Measurements from ENCODE around the gene HEMK1.

The HEMK1 gene

DNA sequence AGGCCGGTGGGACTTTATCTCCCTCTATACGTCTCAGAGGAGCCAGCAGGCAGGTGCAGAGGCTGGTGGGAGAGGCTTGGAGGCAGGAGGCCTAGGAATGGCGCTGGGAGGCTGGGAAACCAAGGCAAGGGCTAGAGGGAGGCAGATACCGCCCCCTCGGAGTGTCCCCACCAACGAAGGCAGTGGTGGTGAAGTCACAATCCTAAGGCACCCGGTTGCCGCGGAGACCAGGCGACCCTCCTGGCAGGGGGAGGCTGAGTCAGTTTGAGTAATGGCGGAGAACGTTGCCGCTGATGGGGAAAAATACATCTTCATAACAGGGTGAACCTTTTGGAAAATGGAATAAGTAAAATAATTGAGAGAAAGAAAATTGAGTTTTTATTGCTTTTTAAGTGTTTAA lies 36.0 kb upstream of the HEMK1 start:
- no peak for DNase-seq
- no peak overlapping the region for H3K4me3 ChIP-seq (ENCODE audit: low read depth, low read length)
- H3K27ac ChIP-seq, result no peak overlapping the region
- no peaks in the 10 kb centered on the region for H3K36me3 ChIP-seq (replicated peaks)
- in situ Hi-C loops (cut with HindIII; ENCODE audit: low pct_ligation_motif_present, low sequenced_read_pairs), result no loop called here
- TF ChIP-seq, protein P1, sequence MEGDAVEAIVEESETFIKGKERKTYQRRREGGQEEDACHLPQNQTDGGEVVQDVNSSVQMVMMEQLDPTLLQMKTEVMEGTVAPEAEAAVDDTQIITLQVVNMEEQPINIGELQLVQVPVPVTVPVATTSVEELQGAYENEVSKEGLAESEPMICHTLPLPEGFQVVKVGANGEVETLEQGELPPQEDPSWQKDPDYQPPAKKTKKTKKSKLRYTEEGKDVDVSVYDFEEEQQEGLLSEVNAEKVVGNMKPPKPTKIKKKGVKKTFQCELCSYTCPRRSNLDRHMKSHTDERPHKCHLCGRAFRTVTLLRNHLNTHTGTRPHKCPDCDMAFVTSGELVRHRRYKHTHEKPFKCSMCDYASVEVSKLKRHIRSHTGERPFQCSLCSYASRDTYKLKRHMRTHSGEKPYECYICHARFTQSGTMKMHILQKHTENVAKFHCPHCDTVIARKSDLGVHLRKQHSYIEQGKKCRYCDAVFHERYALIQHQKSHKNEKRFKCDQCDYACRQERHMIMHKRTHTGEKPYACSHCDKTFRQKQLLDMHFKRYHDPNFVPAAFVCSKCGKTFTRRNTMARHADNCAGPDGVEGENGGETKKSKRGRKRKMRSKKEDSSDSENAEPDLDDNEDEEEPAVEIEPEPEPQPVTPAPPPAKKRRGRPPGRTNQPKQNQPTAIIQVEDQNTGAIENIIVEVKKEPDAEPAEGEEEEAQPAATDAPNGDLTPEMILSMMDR (IDR thresholded peaks at IDR 0.05; ENCODE audit: low read depth, low read length, missing control alignments), result no peak
- peaks cover 21% of the 10 kb centered on the region for H3K27me3 ChIP-seq (replicated peaks)

- DNase-seq, result no peak
- TF ChIP-seq, protein P1 (IDR thresholded peaks at IDR 0.05; ENCODE audit: low read depth, low read length, missing control alignments), result no peak
- in situ Hi-C loops (cut with HindIII; ENCODE audit: low pct_ligation_motif_present, low sequenced_read_pairs), result no loop called here
- Histone ChIP-seq H3K27ac (no peak overlapping the region), H3K27me3 (replicated peaks) (peaks cover 21% of the 10 kb centered on the region), H3K4me3 (ENCODE audit: low read depth, low read length) (no peak overlapping the region), H3K36me3 (replicated peaks) (no peaks in the 10 kb centered on the region)
These were observed 35.4 kb upstream of the HEMK1 start for GRCh38 chr3:50533807-50534461.

- no peak overlapping the region for H3K27ac ChIP-seq
- H3K4me3 ChIP-seq (ENCODE audit: low read depth, low read length), result no peak overlapping the region
- DNase-seq, result no peak
- TF ChIP-seq, protein P1 (IDR thresholded peaks at IDR 0.05; ENCODE audit: low read depth, low read length, missing control alignments), result no peak
- no peaks in the 10 kb centered on the region for H3K36me3 ChIP-seq (replicated peaks)
- in situ Hi-C loops (cut with HindIII; ENCODE audit: low pct_ligation_motif_present, low sequenced_read_pairs), result no loop called here
- H3K27me3 ChIP-seq (replicated peaks), result peaks cover 18% of the 10 kb centered on the region
These were observed 34.5 kb upstream of the HEMK1 start for GRCh38 chr3:50534681-50535330.

GRCh38 chr3:50536471-50537180 lies 32.7 kb upstream of the HEMK1 start:
- Histone ChIP-seq H3K27me3 (replicated peaks) (peaks cover 5% of the 10 kb centered on the region), H3K4me3 (ENCODE audit: low read depth, low read length) (no peak overlapping the region), H3K27ac (no peak overlapping the region), H3K36me3 (replicated peaks) (no peaks in the 10 kb centered on the region)
- TF ChIP-seq, protein P1 (IDR thresholded peaks at IDR 0.05; ENCODE audit: low read depth, low read length, missing control alignments), result no peak
- DNase-seq, result no peak
- in situ Hi-C loops (cut with HindIII; ENCODE audit: low pct_ligation_motif_present, low sequenced_read_pairs), result no loop called here

DNA sequence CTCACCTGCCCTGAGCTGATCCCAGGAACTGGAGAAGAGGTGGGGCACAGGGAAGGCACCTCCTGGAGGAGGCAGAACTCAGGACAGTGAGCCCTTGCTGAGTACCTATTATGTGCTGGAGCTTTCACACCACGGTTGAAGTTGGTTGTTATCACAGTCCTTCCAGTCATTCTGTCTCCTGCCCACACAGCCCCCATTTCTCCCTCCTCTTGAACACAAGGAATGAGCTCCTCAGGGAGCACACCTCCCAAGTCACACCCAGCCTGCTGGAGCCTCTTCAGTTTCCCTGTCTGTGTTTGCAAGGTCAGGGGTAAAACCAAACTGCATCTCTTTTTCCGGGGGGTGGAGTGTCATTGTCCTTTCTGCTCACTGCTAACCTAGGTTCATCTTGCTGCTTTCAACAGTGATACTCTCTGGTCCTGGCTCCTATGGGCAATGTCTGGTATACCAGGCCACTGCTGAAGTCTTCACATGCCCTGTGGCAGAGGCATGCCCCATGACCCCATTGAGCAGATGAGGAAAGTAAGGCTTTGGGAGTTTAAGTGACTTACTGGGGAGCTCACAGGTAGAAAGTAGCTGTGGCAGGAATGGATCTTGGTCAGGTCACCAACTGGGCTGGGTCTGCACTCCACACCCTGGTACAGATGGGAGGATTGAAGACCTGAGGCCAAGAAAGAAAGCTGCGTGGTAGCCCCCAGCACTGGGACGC lies 31.7 kb upstream of the HEMK1 start:
- in situ Hi-C loops (cut with HindIII; ENCODE audit: low pct_ligation_motif_present, low sequenced_read_pairs), result no loop called here
- TF ChIP-seq, protein P1 (IDR thresholded peaks at IDR 0.05; ENCODE audit: low read depth, low read length, missing control alignments), result no peak

More for the DNA sequence above, 31.7 kb upstream of the HEMK1 start:
- Histone ChIP-seq H3K36me3 (replicated peaks) (no peaks in the 10 kb centered on the region), H3K4me3 (ENCODE audit: low read depth, low read length) (no peak overlapping the region), H3K27me3 (replicated peaks) (peaks cover 4% of the 10 kb centered on the region), H3K27ac (no peak overlapping the region)
- DNase-seq, result no peak

All from brain microvascular endothelial cell (primary cell).